HG03196 (cell line): ENCODE measurements around the gene UGT1A9.

Experiments
- ATAC-seq: cut with Tn5 transposase; IDR thresholded peaks from one replicate; pipeline ENCODE4 v1.9.1; 2021; ENCODE audit not compliant: unreplicated experiment

UGT1A9 gene

DNA sequence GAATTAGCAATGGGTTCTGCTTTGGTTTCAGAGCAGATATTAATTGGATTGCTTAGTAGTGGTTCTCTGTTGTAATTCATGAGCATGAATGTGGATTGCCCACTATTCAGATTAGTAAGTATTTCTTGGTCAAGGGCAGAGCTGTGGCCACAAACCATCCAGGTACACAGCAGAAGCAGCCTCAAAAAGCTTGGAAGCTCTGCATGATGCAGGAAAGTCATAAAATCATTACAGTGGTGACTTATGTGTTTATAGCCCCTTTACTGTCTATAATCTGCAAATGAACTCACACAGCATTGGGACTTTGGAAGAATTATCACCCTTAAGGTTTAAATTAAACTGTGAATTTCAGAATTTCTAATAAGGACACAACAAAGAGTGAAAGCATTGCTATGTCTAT is 86.4 kb downstream of the UGT1A9 start:
- ATAC-seq, result no peak

GRCh38 chr2:233758849-233759248 is 87.2 kb downstream of the UGT1A9 start:
- no peak for ATAC-seq

GRCh38 chr2:233760043-233760442 is 88.3 kb downstream of the UGT1A9 start, which contains the start of gene UGT1A1:
Gene UGT1A1, plus strand, starts transcription at chr2:233760270. Its CDS starts 18 bp downstream, at chr2:233760288.
- no peak for ATAC-seq

- no peak for ATAC-seq
Observed at GRCh38 chr2:233761040-233761769, 89.5 kb downstream of the UGT1A9 start.

DNA sequence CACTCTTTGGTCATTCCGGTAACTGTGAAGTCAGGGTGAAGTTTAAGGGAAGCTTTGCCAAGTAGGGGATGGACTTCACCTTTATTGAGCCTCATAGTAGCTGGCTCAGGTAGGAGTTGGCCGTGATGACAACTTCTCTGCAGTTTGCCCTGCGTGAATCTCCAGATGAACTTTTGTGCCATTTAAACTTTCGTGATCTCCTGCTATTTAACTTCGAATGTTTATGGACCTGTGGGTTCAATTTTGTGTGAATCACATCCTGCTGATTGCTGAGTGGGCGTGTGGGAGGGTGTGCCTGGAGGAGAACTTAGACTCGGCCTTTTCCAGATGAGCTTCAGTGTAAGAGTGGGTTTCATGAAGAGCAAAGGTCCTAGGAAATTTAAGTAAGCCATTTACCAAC is 92.6 kb downstream of the UGT1A9 start:
- no peak for ATAC-seq

GRCh38 chr2:233764761-233765160 is 93.1 kb downstream of the UGT1A9 start:
- ATAC-seq, result no peak

DNA sequence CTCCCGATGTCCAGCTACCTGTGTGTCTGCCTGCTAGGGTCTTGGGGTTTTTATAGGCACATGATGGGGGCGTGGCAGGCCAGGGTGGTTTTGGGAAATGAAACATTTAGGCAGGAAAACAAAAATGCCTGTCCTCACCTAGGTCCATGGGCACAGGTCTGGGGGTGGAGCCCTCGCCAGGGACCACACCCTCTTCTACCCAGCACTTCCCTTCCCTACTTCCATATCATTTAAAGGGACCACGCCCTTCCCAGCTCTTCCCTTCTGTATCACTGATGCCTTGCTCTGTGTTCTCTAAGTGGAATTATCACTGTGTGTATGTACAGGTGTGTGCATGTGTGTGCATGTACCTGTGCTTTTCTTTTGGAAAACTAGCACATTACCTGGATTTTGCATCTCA is 94.7 kb downstream of the UGT1A9 start:
- ATAC-seq, result no peak

GRCh38 chr2:233768076-233768475 is 96.4 kb downstream of the UGT1A9 start:
- ATAC-seq, result no peak

DNA sequence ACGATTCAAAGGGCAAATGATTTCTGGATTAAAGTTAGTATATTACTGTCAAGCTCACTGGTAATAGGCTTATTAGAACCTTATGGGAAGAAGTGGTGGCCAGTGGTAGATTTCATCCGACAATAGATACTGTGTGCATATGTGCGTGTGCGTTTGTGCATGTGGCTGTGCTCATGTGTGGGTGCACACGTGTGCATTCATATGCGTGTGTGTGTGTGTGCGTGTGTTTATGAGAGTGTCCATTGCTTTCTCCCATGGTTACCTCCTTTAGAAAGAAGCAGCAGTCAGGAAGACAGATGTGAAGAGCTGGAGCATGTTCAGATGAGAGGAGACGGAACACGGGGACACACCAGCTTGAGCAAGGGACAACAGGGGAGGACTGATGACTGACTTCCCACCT is 97.6 kb downstream of the UGT1A9 start:
- ATAC-seq, result no peak

GRCh38 chr2:233772153-233772552 is 100.5 kb downstream of the UGT1A9 start:
- no peak for ATAC-seq

DNA sequence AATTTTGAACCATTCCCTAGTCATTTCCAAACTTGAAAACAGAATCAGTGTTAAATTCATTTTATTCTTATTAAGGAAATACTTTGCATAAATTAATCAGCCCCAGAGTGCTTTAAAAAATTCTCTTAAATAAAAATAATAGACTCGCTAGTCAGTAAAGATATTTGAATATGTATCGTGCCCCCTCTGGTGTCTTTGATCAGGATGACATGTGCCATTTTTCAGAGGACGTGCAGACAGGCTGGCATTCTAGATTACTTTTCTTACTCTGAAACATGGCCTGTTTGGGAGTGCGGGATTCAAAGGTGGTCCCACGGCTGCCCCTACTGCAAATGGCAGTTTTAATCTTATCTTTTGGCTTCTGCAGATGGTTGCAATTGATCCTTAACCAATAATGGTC is 100.9 kb downstream of the UGT1A9 start:
- ATAC-seq, result no peak

- ATAC-seq, result no peak
Observed at GRCh38 chr2:233773854-233774253, 102.2 kb downstream of the UGT1A9 start.

DNA sequence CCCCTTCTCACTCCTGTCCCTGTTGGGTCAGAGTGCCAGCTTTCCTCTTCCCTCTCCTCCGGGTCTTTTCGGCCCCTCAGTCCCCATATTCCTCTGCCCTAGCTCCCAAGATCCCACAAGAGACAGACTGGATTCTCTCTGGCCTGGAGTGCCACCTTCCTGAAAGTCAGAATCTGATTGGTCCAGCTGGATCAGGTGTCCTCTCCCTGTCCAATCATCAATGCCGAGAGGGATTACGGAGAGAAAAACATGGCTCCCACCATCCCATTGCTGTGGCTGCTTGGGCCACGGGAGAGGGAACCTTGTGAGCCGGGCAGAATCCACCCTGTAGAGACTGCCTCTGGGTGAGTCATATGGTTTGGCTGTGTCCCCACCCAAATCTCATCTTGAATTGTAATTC is 103.7 kb downstream of the UGT1A9 start:
- no peak for ATAC-seq

DNA sequence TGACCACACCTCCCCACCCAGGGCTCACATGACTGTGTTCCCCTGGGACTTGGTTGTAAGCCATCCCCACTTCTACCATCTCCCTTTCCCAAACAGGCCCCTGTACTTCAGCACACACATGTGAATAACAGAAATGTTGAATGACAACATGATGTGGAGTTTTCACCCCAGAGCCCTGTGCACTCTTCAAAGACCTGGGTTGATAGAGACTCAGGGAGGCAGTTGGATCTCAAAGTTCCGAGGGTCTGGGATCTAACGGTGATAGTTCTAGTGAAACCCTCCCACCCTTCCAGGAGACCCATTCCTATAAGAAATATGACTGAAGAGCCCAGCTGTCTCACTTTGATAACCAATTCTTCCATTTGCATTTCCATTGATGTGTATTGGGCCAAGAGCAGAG is 106.3 kb downstream of the UGT1A9 start, which contains the start of gene MROH2A:
MROH2A (plus strand) TSS at position 301 of the 400 bp plus-strand sequence. CDS start 1,029 bp downstream, outside the sequence.
- ATAC-seq, result no peak

DNA sequence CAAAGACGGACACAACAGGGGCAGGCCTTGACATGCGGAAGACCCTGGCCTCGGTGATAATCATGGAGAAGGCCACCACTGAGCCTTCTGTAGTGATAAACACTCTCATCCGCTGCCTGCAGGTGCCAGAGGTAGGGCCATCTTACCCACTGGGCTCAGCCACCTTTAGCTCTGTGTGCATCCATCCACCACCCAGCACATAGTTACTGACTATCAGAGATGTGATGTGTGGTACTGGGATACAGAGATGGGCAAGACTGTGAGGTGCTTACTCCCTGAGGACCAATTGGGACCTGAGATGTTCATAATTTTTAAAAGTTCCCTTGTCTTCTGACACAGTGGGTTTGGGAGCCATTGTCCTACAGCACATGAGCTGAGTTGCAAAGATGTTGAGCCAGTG is 108.0 kb downstream of the UGT1A9 start:
- no peak for ATAC-seq

- ATAC-seq, result no peak
Observed at GRCh38 chr2:233780771-233781170, 109.1 kb downstream of the UGT1A9 start.

GRCh38 chr2:233789554-233789953 is 117.9 kb downstream of the UGT1A9 start:
- ATAC-seq, result no peak

DNA sequence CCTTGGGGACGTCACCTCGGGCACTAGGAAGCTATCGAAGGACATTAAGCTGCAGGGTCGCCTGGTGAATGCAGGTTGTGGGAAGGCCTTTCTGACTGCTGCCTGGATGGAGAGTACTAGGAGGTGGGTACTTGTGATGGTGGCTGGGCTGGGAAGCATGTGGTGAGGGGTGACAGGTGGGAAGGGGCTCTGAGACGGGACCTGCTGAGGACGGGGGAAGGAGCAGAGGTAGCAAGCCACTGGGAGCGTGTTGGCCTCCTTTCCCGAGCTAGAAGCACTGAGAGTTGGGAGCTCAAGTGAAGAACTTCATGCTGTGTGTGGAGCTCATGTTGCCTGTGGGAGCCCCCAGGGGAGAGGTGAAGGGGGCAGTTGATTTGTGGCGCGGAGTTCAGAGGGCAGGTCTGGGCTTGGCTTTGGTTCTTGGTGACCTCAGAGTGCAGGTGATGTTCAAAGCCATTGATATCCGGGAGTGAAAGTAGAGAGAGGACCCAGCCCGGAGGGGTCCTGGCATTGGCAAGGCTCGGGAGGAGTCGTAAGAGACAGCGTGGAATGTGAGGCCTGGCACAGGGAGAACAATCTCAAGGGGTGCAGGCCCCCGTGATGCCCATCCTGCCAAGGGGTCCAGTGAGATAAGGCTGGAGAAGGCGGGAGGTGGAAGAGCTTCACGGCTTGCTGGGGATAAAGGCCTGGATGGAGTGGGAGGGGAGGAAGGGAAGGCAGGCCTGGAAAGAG is 119.6 kb downstream of the UGT1A9 start:
- ATAC-seq, result no peak

- no peak for ATAC-seq
Observed at GRCh38 chr2:233791883-233792329, 120.2 kb downstream of the UGT1A9 start.

DNA sequence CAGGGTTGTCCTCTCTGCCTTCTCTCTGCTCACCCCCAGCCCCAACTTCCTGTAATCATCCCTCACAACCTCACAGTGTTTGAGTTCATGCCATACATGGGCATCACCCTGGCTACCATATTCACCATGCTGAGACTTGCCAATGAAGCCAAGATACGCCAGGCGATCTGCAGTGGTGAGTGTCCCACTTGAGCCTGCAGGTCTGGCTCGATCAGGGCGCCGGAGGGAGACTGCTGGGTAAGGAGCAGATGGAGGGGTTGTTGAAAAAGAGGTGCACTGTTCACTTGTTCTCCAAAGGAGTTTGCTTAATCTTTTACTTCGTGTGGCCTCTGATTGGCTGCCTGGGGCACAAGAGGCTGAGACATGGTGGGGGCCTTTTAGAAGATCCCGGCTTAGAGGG is 121.0 kb downstream of the UGT1A9 start:
- no peak for ATAC-seq

- ATAC-seq, result no peak
Observed at GRCh38 chr2:233793465-233794127, 121.9 kb downstream of the UGT1A9 start.
